HG02943 (cell line): ENCODE measurements around the gene DMXL1.
"Not testable (repeated sequence)": the region's sequence is repeated elsewhere in the genome, so short reads cannot be mapped to it uniquely, and the experiment has no call there.

ENCODE experiments used
- ATAC-seq: cut with Tn5 transposase; IDR thresholded peaks from one replicate; pipeline ENCODE4 v1.9.1; 2021; ENCODE audit warnings: mild to moderate bottlenecking, low read depth, moderate library complexity; ENCODE audit not compliant: unreplicated experiment

Gene DMXL1

GRCh38 chr5:119059740-119060255, 11.1 kb upstream of the DMXL1 start:
- ATAC-seq = no peak

- ATAC-seq = no peak
Observed at GRCh38 chr5:119063579-119064379, 7.1 kb upstream of the DMXL1 start.

- no peak for ATAC-seq
Observed at GRCh38 chr5:119067450-119067849, 3.4 kb upstream of the DMXL1 start.

GRCh38 chr5:119070578-119070827, 384 bp upstream of the DMXL1 start:
- peak; percentile 59 for ATAC-seq

- peak; percentile 5 for ATAC-seq
Observed at GRCh38 chr5:119071561-119071995, 691 bp downstream of the DMXL1 start.

- ATAC-seq = no peak
Observed at GRCh38 chr5:119072496-119072895, 1.6 kb downstream of the DMXL1 start.

GRCh38 chr5:119073746-119074337, 3.0 kb downstream of the DMXL1 start:
- ATAC-seq = not testable (repeated sequence)

GRCh38 chr5:119074419-119074818, 3.5 kb downstream of the DMXL1 start:
- ATAC-seq = peak; percentile 31

GRCh38 chr5:119075269-119075668, 4.4 kb downstream of the DMXL1 start:
- not testable (repeated sequence) for ATAC-seq

- no peak for ATAC-seq
Observed at GRCh38 chr5:119076080-119076479, 5.2 kb downstream of the DMXL1 start.

GRCh38 chr5:119077444-119077843, 6.6 kb downstream of the DMXL1 start:
- no peak for ATAC-seq

GRCh38 chr5:119078071-119078846, 7.4 kb downstream of the DMXL1 start:
- ATAC-seq = no peak

GRCh38 chr5:119078861-119079260, 8.0 kb downstream of the DMXL1 start:
- no peak for ATAC-seq

GRCh38 chr5:119079318-119079921, 8.5 kb downstream of the DMXL1 start:
- no peak for ATAC-seq

GRCh38 chr5:119080936-119081335, 10.0 kb downstream of the DMXL1 start:
- no peak for ATAC-seq

GRCh38 chr5:119082691-119083090, 11.8 kb downstream of the DMXL1 start:
- no peak for ATAC-seq

GRCh38 chr5:119083679-119084078, 12.8 kb downstream of the DMXL1 start:
- ATAC-seq = no peak

GRCh38 chr5:119088438-119088837, 17.6 kb downstream of the DMXL1 start:
- no peak for ATAC-seq

GRCh38 chr5:119095611-119096010, 24.7 kb downstream of the DMXL1 start:
- no peak for ATAC-seq

- ATAC-seq = no peak
Observed at GRCh38 chr5:119105971-119106370, 35.1 kb downstream of the DMXL1 start.

- no peak for ATAC-seq
Observed at GRCh38 chr5:119112151-119112550, 41.3 kb downstream of the DMXL1 start.
